Activated naive CD4-positive, alpha-beta T cell treated with anti-CD3 and anti-CD28 coated beads for 36 hours (primary cell): Measurements from ENCODE around the gene XBP1. TPM values are rescaled to one million over a fixed set of nuclear protein-coding genes. Genes with fewer than 3 reads are reported as not detected.
"Not testable (repeated sequence)": the region's sequence is repeated elsewhere in the genome, so short reads cannot be mapped to it uniquely, and the experiment has no call there.

Experiments used
- CTCF ChIA-PET: fragments of 350-600 bp; sonication (Branson Sonifier 250); formaldehyde crosslinking; loops from one replicate; lab custom pipeline; 2021; ENCODE audit warnings: antibody characterized with exemption; lab: Charles Lee
- DNase-seq: peaks from one replicate; pipeline ENCODE4 v3.0.0-alpha.2; 2020
- H3K27ac Mint-ChIP-seq: one replicate; pipeline ENCODE4 v1.8.0; 2021; ENCODE audit warnings: mild to moderate bottlenecking, mixed read lengths
- H3K27me3 Mint-ChIP-seq: one replicate; pipeline ENCODE4 v1.8.0; 2021; ENCODE audit warnings: low read depth, mixed read lengths
- H3K36me3 Mint-ChIP-seq: one replicate; pipeline ENCODE4 v1.8.0; 2021; ENCODE audit warnings: low read depth, mixed read lengths
- H3K4me1 Mint-ChIP-seq: one replicate; pipeline ENCODE4 v1.8.0; 2021; ENCODE audit warnings: low read depth, mixed read lengths
- H3K4me3 Mint-ChIP-seq: one replicate; pipeline ENCODE4 v1.8.0; 2021; ENCODE audit warnings: mild to moderate bottlenecking, moderate library complexity, mixed read lengths
- H3K9me3 Mint-ChIP-seq: one replicate; pipeline ENCODE4 v1.8.0; 2021; ENCODE audit warnings: mixed read lengths
- intact Hi-C: fragments of 100-400 bp; cut with micrococcal nuclease; formaldehyde crosslinking; loops from one replicate; pipeline ENCODE4 v1.15.1; 2023
- total RNA-seq, 2 experiments: library from RNA; stranded (reverse); gene quantifications; one replicate each; pipeline ENCODE4 v1.2.3, GENCODE V29; 2021

The XBP1 gene
- 100 to 1,000 TPM; 106 to 108 TPM for total RNA-seq

GRCh38 chr22:28800308-28801041 is at the start of gene XBP1:
Gene XBP1 (minus strand): TSS chr22:28800569.
- Mint-ChIP-seq H3K27ac (peak within 1 kb of the TSS; percentile 97), H3K4me1 (peaks cover 42% of the 10 kb centered on the region), H3K4me3 (peak within 1 kb of the TSS; percentile 89), H3K27me3 (no peaks in the 10 kb centered on the region), H3K36me3 (peaks cover 39% of the 10 kb centered on the region), H3K9me3 (no peaks in the 10 kb centered on the region)
- peak; percentile 90 for DNase-seq
- intact Hi-C loops: loop anchor here (5.0 kb wide), 1 partner anchor 883 kb away; the partner anchor contains the start of gene PITPNB
- CTCF ChIA-PET: interaction anchor here (0.6 to 1.5 kb wide), 7 partner anchors 10 to 29 kb away, joined by 3 to 5 read pairs (median 3); partner anchors contain the start of gene CCDC117

- H3K36me3 Mint-ChIP-seq: peaks cover 3% of the 10 kb centered on the region
- no peaks in the 10 kb centered on the region for H3K4me1 Mint-ChIP-seq
- intact Hi-C loops: no loop called here
- CTCF ChIA-PET: interaction anchor here (1.4 kb wide), 1 partner anchor 193 kb away, joined by 8 read pairs; no protein-coding TSS in a partner anchor
- no peak for DNase-seq
- H3K9me3 Mint-ChIP-seq: peaks cover 6% of the 10 kb centered on the region
- H3K27me3 Mint-ChIP-seq: no peaks in the 10 kb centered on the region
- H3K4me3 Mint-ChIP-seq: no peak overlapping the region
- no peak overlapping the region for H3K27ac Mint-ChIP-seq
Observed at GRCh38 chr22:28846994-28847393, 46.6 kb upstream of the XBP1 start.

- DNase-seq, H3K9me3 Mint-ChIP-seq, H3K27me3 Mint-ChIP-seq, H3K36me3 Mint-ChIP-seq, CTCF ChIA-PET, intact Hi-C loops, H3K27ac Mint-ChIP-seq, H3K4me1 Mint-ChIP-seq, H3K4me3 Mint-ChIP-seq: not testable (repeated sequence)
Observed at GRCh38 chr22:28844277-28844676, 43.9 kb upstream of the XBP1 start.

GRCh38 chr22:28843633-28844032 is 43.3 kb upstream of the XBP1 start:
- Mint-ChIP-seq H3K27ac (no peak overlapping the region), H3K36me3 (peaks cover 3% of the 10 kb centered on the region), H3K9me3 (peaks cover 6% of the 10 kb centered on the region), H3K27me3 (no peaks in the 10 kb centered on the region), H3K4me3 (no peak overlapping the region), H3K4me1 (no peaks in the 10 kb centered on the region)
- no peak for DNase-seq
- CTCF ChIA-PET: no interaction called here
- intact Hi-C loops: no loop called here

GRCh38 chr22:28841111-28841510 is 40.7 kb upstream of the XBP1 start:
- Mint-ChIP-seq H3K9me3 (peaks cover 2% of the 10 kb centered on the region), H3K4me1 (no peaks in the 10 kb centered on the region), H3K36me3 (peaks cover 1% of the 10 kb centered on the region), H3K4me3 (no peak overlapping the region), H3K27ac (no peak overlapping the region), H3K27me3 (no peaks in the 10 kb centered on the region)
- CTCF ChIA-PET: no interaction called here
- no peak for DNase-seq
- intact Hi-C loops: no loop called here

- no peaks in the 10 kb centered on the region for H3K4me1 Mint-ChIP-seq
- no peak overlapping the region for H3K4me3 Mint-ChIP-seq
- H3K36me3 Mint-ChIP-seq: no peaks in the 10 kb centered on the region
- no peaks in the 10 kb centered on the region for H3K27me3 Mint-ChIP-seq
- intact Hi-C loops: no loop called here
- DNase-seq: no peak
- CTCF ChIA-PET: interaction anchor here (0.6 kb wide), 1 partner anchor 337 kb away, joined by 3 read pairs; no protein-coding TSS in a partner anchor
- H3K9me3 Mint-ChIP-seq: no peaks in the 10 kb centered on the region
- no peak overlapping the region for H3K27ac Mint-ChIP-seq
Observed at GRCh38 chr22:28838971-28839370, 38.6 kb upstream of the XBP1 start.

- H3K27ac Mint-ChIP-seq: no peak overlapping the region
- no peak for DNase-seq
- CTCF ChIA-PET: interaction anchor here (0.9 kb wide), 1 partner anchor 9 kb away, joined by 3 read pairs; no protein-coding TSS in a partner anchor
- intact Hi-C loops: no loop called here
- H3K36me3 Mint-ChIP-seq: peaks cover 2% of the 10 kb centered on the region
- no peaks in the 10 kb centered on the region for H3K4me1 Mint-ChIP-seq
- H3K27me3 Mint-ChIP-seq: no peaks in the 10 kb centered on the region
- no peaks in the 10 kb centered on the region for H3K9me3 Mint-ChIP-seq
- H3K4me3 Mint-ChIP-seq: no peak overlapping the region
Observed at GRCh38 chr22:28837640-28838039, 37.3 kb upstream of the XBP1 start.

- DNase-seq: no peak
- H3K9me3 Mint-ChIP-seq: no peaks in the 10 kb centered on the region
- no peaks in the 10 kb centered on the region for H3K4me1 Mint-ChIP-seq
- H3K27ac Mint-ChIP-seq: no peak overlapping the region
- no peaks in the 10 kb centered on the region for H3K27me3 Mint-ChIP-seq
- H3K4me3 Mint-ChIP-seq: no peak overlapping the region
- H3K36me3 Mint-ChIP-seq: peaks cover 5% of the 10 kb centered on the region
- CTCF ChIA-PET: interaction anchor here (1.0 to 1.3 kb wide), 2 partner anchors 204 to 233 kb away, joined by 3 read pairs; no protein-coding TSS in a partner anchor
- intact Hi-C loops: no loop called here
Observed at GRCh38 chr22:28835630-28836189, 35.3 kb upstream of the XBP1 start.

- no peak for DNase-seq
- Mint-ChIP-seq H3K27me3 (no peaks in the 10 kb centered on the region), H3K36me3 (peaks cover 5% of the 10 kb centered on the region), H3K27ac (no peak overlapping the region), H3K4me3 (no peak overlapping the region), H3K9me3 (no peaks in the 10 kb centered on the region), H3K4me1 (peaks cover 5% of the 10 kb centered on the region)
- CTCF ChIA-PET: interaction anchor here (1.5 kb wide), 1 partner anchor 233 kb away, joined by 5 read pairs; no protein-coding TSS in a partner anchor
- intact Hi-C loops: no loop called here
Observed at GRCh38 chr22:28833276-28833923, 33.0 kb upstream of the XBP1 start.

- Mint-ChIP-seq H3K9me3 (no peaks in the 10 kb centered on the region), H3K4me1 (peaks cover 7% of the 10 kb centered on the region), H3K36me3 (peaks cover 5% of the 10 kb centered on the region), H3K27me3 (no peaks in the 10 kb centered on the region), H3K27ac (no peak overlapping the region), H3K4me3 (no peak overlapping the region)
- no peak for DNase-seq
- intact Hi-C loops: no loop called here
- CTCF ChIA-PET: interaction anchor here (1.5 kb wide), 1 partner anchor 232 kb away, joined by 5 read pairs; no protein-coding TSS in a partner anchor
Observed at GRCh38 chr22:28832731-28833130, 32.4 kb upstream of the XBP1 start.

GRCh38 chr22:28831140-28832072 is 31.0 kb upstream of the XBP1 start:
- Mint-ChIP-seq H3K4me3 (no peak overlapping the region), H3K9me3 (no peaks in the 10 kb centered on the region), H3K36me3 (peaks cover 5% of the 10 kb centered on the region), H3K4me1 (peaks cover 7% of the 10 kb centered on the region), H3K27ac (no peak overlapping the region), H3K27me3 (no peaks in the 10 kb centered on the region)
- CTCF ChIA-PET: interaction anchor here (1.0 to 4.7 kb wide), 4 partner anchors 13 to 231 kb away, joined by 3 to 34 read pairs (median 18); no protein-coding TSS in a partner anchor
- no peak for DNase-seq
- intact Hi-C loops: no loop called here
